Neuronal stem cell (in vitro differentiated cells): ENCODE measurements around the gene EFR3B.

ENCODE experiments used
- DNase-seq: peaks from one replicate; pipeline ENCODE4 v3.0.0-alpha.2; 2013; ENCODE audit warnings: low spot score
- H2AFZ ChIP-seq: one replicate; pipeline ENCODE4 v1.6.1; 2013; ENCODE audit warnings: mild to moderate bottlenecking, low read length, inconsistent platforms
- H2AK5ac ChIP-seq: 2 replicates; pipeline ENCODE4 v1.6.1; 2013; ENCODE audit warnings: low read depth, mild to moderate bottlenecking, inconsistent platforms, low read length, moderate library complexity, mixed read lengths
- H2BK120ac ChIP-seq: 2 replicates; pipeline ENCODE4 v1.6.1; 2013; ENCODE audit warnings: low read depth, mild to moderate bottlenecking, inconsistent platforms, low read length, moderate library complexity, mixed read lengths
- H2BK12ac ChIP-seq: one replicate; pipeline ENCODE4 v1.6.1; 2013; ENCODE audit warnings: low read length, inconsistent platforms
- H2BK15ac ChIP-seq: 2 replicates; pipeline ENCODE4 v1.6.1; 2013; ENCODE audit warnings: mild to moderate bottlenecking, low read length, inconsistent platforms, mixed read lengths
- H2BK5ac ChIP-seq: one replicate; pipeline ENCODE4 v1.6.1; 2013; ENCODE audit warnings: inconsistent platforms, mild to moderate bottlenecking, low read length, moderate library complexity
- H3K14ac ChIP-seq: one replicate; pipeline ENCODE4 v1.6.1; 2013; ENCODE audit warnings: low read length, inconsistent platforms
- H3K18ac ChIP-seq: 2 replicates; pipeline ENCODE4 v1.6.1; 2013; ENCODE audit warnings: low read length, inconsistent platforms
- H3K23ac ChIP-seq: 2 replicates; pipeline ENCODE4 v1.6.1; 2013; ENCODE audit warnings: low read depth, mild to moderate bottlenecking, mixed read lengths, low read length, inconsistent platforms; ENCODE audit not compliant: poor library complexity
- H3K27ac ChIP-seq: replicated peaks from 3 replicates; pipeline ENCODE4 v1.5.1; 2013; ENCODE audit warnings: low read length, inconsistent platforms
- H3K27me3 ChIP-seq, 3 experiments: 2 replicates each; pipeline ENCODE4 v1.6.1; 2013; ENCODE audit warnings: low read length in 3 of 3, mild to moderate bottlenecking in 2 of 3, inconsistent platforms in 1 of 3, low read depth in 1 of 3, mixed read lengths in 1 of 3, moderate library complexity in 1 of 3; ENCODE audit not compliant: control insufficient read depth in 3 of 3, insufficient read depth in 3 of 3
- H3K36me3 ChIP-seq, 2 donors: replicated peaks in 1 of 2; 2 replicates each; pipeline ENCODE4 v1.6.1; 2013; ENCODE audit warnings: low read length in 2 of 2; ENCODE audit not compliant: control insufficient read depth in 2 of 2, insufficient read depth in 2 of 2
- H3K4ac ChIP-seq: 2 replicates; pipeline ENCODE4 v1.6.1; 2013; ENCODE audit warnings: inconsistent platforms, mild to moderate bottlenecking, low read length, moderate library complexity
- H3K4me1 ChIP-seq, 2 donors: 1 replicate in 1 of 2; 2 replicates in 1 of 2; pipeline ENCODE4 v1.6.1; 2013; ENCODE audit warnings: low read length in 2 of 2, low read depth in 1 of 2; ENCODE audit not compliant: control insufficient read depth in 2 of 2, insufficient read depth in 1 of 2
- H3K4me2 ChIP-seq: one replicate; pipeline ENCODE4 v1.6.1; 2013; ENCODE audit warnings: mild to moderate bottlenecking, low read length, inconsistent platforms; ENCODE audit not compliant: insufficient read depth, poor library complexity, severe bottlenecking
- H3K4me3 ChIP-seq, 2 donors: 2 replicates each; pipeline ENCODE4 v1.5.1; 2013; ENCODE audit warnings: low read length in 2 of 2, mild to moderate bottlenecking in 2 of 2, inconsistent platforms in 1 of 2, moderate library complexity in 1 of 2
- H3K79me1 ChIP-seq: one replicate; pipeline ENCODE4 v1.6.1; 2013; ENCODE audit warnings: low read depth, mild to moderate bottlenecking, inconsistent platforms, low read length, moderate library complexity
- H3K9ac ChIP-seq: one replicate; pipeline ENCODE4 v1.6.1; 2013; ENCODE audit warnings: mild to moderate bottlenecking, low read depth, low read length, inconsistent platforms; ENCODE audit not compliant: poor library complexity
- H3K9me3 ChIP-seq, 2 donors: replicated peaks in 1 of 2; 2 replicates each; pipeline versions ENCODE3 to v1.6.1; 2013; ENCODE audit warnings: low read length in 2 of 2, mild to moderate bottlenecking in 2 of 2, inconsistent platforms in 1 of 2, low read depth in 1 of 2, mixed read lengths in 1 of 2, moderate library complexity in 1 of 2; ENCODE audit not compliant: control insufficient read depth in 2 of 2, insufficient read depth in 1 of 2
- H4K8ac ChIP-seq: one replicate; pipeline ENCODE4 v1.6.1; 2013; ENCODE audit warnings: low read depth, mild to moderate bottlenecking, inconsistent platforms, low read length, moderate library complexity
- H4K91ac ChIP-seq: one replicate; pipeline ENCODE4 v1.6.1; 2013; ENCODE audit warnings: low read length, low read depth, mild to moderate bottlenecking, inconsistent platforms; ENCODE audit not compliant: poor library complexity
- WGBS, 2 donors: extraction: QIAGEN DNeasy Blood & Tissue Kit; methylation state at CpG; one replicate each; pipeline ENCODE4 v1.1.7; 2013; ENCODE audit warnings: missing lambda C conversion rate in 2 of 2, mixed read lengths in 1 of 2; ENCODE audit not compliant: insufficient read length in 2 of 2, insufficient replicate concordance in 1 of 2; ENCODE audit errors: extremely low coverage in 2 of 2; 5-methylcytosine and 5-hydroxymethylcytosine counted together

EFR3B gene

DNA sequence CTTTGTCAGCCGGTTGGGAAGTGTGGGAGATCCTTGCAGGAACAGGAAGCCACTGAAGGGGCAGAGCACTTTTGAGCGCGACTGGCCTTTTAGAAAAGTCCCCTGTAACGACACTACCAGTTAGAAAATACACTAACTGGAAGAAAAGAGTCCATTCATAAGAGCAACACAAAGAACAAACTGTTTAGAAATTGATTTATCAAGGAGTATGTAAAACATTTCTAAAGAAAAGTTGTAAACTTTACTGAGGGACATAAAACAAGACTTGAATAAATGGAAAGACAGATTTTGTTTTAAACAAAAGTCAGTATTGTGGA is 156.3 kb downstream of the EFR3B start:
- H3K27me3 ChIP-seq, result peaks cover 0 to 69% (median 0%) of the 10 kb centered on the region in 3 experiments
- H2BK12ac ChIP-seq, result no peak overlapping the region
- no CpG with 5 or more reads among the region's 4 CpGs for WGBS, 2 donors
- no peak for DNase-seq
- no peak overlapping the region for H3K4me3 ChIP-seq
- H3K9ac ChIP-seq, result no peak overlapping the region
- H3K4me2 ChIP-seq, result no peak overlapping the region
- no peak overlapping the region for H2BK5ac ChIP-seq
- no peak overlapping the region for H4K91ac ChIP-seq
- H3K23ac ChIP-seq, result no peak overlapping the region
- H2AFZ ChIP-seq, result peak overlapping the region; percentile 75
- H2BK120ac ChIP-seq, result no peak overlapping the region
- no peak overlapping the region for H3K14ac ChIP-seq
- no peak overlapping the region for H3K4ac ChIP-seq
- H3K9me3 ChIP-seq, result no peaks in the 10 kb centered on the region
- H2AK5ac ChIP-seq, result no peak overlapping the region
- H3K4me1 ChIP-seq, result peaks cover 8 to 17% of the 10 kb centered on the region in 2 donors
- no peaks in the 10 kb centered on the region for H3K36me3 ChIP-seq
- H3K18ac ChIP-seq, result no peak overlapping the region
- no peak overlapping the region for H4K8ac ChIP-seq
- H3K27ac ChIP-seq, result no peak overlapping the region
- no peaks in the 10 kb centered on the region for H3K79me1 ChIP-seq
- no peak overlapping the region for H2BK15ac ChIP-seq

DNA sequence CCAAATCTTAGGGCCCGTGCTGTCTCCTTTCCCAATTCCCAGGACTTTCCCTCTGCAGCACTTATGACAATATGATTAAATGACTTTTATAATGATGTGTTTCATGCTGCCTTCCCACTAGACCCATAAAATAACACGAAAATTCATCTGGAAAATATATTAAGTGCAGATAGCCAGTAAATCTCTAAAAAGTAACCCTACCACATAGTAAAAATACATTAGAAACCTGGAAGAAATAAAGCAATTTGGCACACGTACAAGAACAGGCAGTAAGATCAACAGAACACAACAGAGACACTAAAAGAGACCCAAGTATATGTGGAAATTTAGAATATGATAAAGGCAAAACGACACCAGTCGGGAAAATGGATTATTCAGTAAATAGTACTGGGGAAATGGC is 156.7 kb downstream of the EFR3B start:
- H4K91ac ChIP-seq, result no peak overlapping the region
- no peak overlapping the region for H2BK5ac ChIP-seq
- H3K23ac ChIP-seq, result no peak overlapping the region
- H3K4ac ChIP-seq, result no peak overlapping the region
- H3K79me1 ChIP-seq, result no peaks in the 10 kb centered on the region
- no peak overlapping the region for H3K4me2 ChIP-seq
- no peak overlapping the region for H2AFZ ChIP-seq
- peaks cover 0 to 69% (median 0%) of the 10 kb centered on the region in 3 experiments for H3K27me3 ChIP-seq
- no peaks in the 10 kb centered on the region for H3K9me3 ChIP-seq
- H2AK5ac ChIP-seq, result no peak overlapping the region
- H3K18ac ChIP-seq, result no peak overlapping the region
- peaks cover 8 to 17% of the 10 kb centered on the region in 2 donors for H3K4me1 ChIP-seq
- no peak overlapping the region for H3K9ac ChIP-seq
- no CpG with 5 or more reads among the region's 5 CpGs for WGBS, 2 donors
- no peak overlapping the region for H2BK12ac ChIP-seq
- H2BK15ac ChIP-seq, result no peak overlapping the region
- H3K36me3 ChIP-seq, result no peaks in the 10 kb centered on the region
- H3K27ac ChIP-seq, result no peak overlapping the region
- no peak for DNase-seq
- no peak overlapping the region for H2BK120ac ChIP-seq
- H4K8ac ChIP-seq, result no peak overlapping the region
- no peak overlapping the region for H3K14ac ChIP-seq
- no peak overlapping the region for H3K4me3 ChIP-seq

- Histone ChIP-seq H3K4me2 (no peak overlapping the region), H2BK5ac (peak overlapping the region; percentile 10), H3K36me3 (no peaks in the 10 kb centered on the region), H4K8ac (no peak overlapping the region), H3K18ac (no peak overlapping the region), H3K9me3 (no peaks in the 10 kb centered on the region), H2AK5ac (no peak overlapping the region), H2BK15ac (peak overlapping the region; percentile 93), H2AFZ (no peak overlapping the region), H2BK12ac (no peak overlapping the region), H4K91ac (no peak overlapping the region), H2BK120ac (no peak overlapping the region), H3K27ac (no peak overlapping the region), H3K14ac (no peak overlapping the region), H3K23ac (peak overlapping the region; percentile 83), H3K4me1 (peaks cover 4 to 8% of the 10 kb centered on the region in 2 donors), H3K4ac (no peak overlapping the region), H3K9ac (no peak overlapping the region), H3K27me3 (peaks cover 0 to 43% (median 0%) of the 10 kb centered on the region in 3 experiments), H3K4me3 (no peak overlapping the region), H3K79me1 (no peaks in the 10 kb centered on the region)
- no CpG with 5 or more reads among the region's 6 CpGs for WGBS, 2 donors
- no peak for DNase-seq
These were observed 159.4 kb downstream of the EFR3B start for GRCh38 chr2:25201265-25201664.

DNA sequence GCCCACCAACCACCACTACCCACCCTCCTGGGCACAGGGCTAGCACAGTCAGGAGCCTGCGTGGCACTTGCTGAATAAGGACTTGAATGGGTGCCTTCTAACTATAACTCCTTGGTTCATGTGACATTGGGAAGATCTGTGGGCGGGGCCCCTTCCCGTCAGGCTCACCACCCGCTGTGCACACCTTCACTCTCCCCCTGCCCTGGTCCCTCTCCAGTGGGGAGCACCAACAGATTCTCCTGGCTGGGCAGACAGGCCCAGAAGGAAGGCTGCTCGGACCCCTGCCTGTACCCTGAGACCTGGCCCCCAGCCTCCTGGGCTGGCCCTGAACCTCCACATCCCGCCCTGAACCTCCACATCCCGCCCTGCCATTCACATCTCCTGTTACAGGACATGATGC is 159.9 kb downstream of the EFR3B start:
- Histone ChIP-seq H2BK5ac (peak overlapping the region; percentile 10), H3K9ac (no peak overlapping the region), H3K14ac (no peak overlapping the region), H2BK120ac (no peak overlapping the region), H3K36me3 (no peaks in the 10 kb centered on the region), H3K27ac (no peak overlapping the region), H3K79me1 (no peaks in the 10 kb centered on the region), H3K18ac (peak overlapping the region; percentile 11), H2BK12ac (no peak overlapping the region), H4K8ac (no peak overlapping the region), H3K4me2 (no peak overlapping the region), H3K4me1 (peaks cover 4 to 8% of the 10 kb centered on the region in 2 donors), H2AFZ (no peak overlapping the region), H3K27me3 (peaks cover 0 to 43% (median 0%) of the 10 kb centered on the region in 3 experiments), H4K91ac (no peak overlapping the region), H3K9me3 (no peaks in the 10 kb centered on the region), H2AK5ac (peak overlapping the region; percentile 47), H3K4ac (no peak overlapping the region), H2BK15ac (peak overlapping the region; percentile 93), H3K23ac (peak overlapping the region; percentile 83), H3K4me3 (no peak overlapping the region)
- DNase-seq, result no peak
- no CpG with 5 or more reads among the region's 7 CpGs for WGBS, 2 donors
